GM15510 (cell line): ENCODE results near the gene NUP214.

Source experiments
- POLR2A ChIP-seq: IDR thresholded peaks from 3 replicates; pipeline ENCODE4 v1.6.1; 2011; ENCODE audit warnings: borderline replicate concordance; ENCODE audit not compliant: insufficient read length; ENCODE audit errors: extremely low read depth

Gene NUP214

DNA sequence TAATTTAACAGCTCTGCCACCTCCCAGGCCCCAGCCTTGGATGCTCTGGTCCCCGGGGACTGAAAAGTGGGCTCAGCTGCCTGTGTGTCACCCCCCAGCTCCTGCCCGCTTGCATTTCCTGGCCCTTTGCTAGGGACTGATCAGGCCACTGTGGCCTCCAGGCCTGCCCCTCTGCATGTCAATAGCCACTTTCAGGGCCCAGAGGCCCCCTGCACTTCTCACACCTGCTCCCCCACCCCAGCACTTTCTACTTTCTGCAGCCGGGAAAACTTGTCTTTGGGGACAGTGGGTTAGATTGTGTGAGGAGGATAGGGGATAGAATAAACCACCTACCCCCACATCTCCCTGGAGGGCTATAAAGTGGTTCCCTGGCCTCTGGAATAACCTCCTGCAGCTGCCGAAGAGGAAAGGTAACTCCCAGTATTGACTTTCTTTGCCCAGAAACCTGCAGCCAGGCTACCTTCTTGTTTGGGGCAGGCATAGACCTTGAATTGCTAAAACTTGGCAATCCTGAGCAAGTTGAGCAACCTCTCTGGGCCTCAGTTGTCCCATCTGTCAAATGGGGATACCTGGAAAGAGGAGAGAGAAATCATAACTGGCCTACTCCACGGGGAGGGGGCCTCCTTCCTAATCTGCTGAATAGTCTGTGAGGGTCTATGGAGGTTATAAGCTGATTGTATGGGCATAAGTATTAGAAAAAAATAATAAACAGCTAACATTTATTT is 21.2 kb upstream of the NUP214 start:
- TF ChIP-seq POLR2A: no peak

DNA sequence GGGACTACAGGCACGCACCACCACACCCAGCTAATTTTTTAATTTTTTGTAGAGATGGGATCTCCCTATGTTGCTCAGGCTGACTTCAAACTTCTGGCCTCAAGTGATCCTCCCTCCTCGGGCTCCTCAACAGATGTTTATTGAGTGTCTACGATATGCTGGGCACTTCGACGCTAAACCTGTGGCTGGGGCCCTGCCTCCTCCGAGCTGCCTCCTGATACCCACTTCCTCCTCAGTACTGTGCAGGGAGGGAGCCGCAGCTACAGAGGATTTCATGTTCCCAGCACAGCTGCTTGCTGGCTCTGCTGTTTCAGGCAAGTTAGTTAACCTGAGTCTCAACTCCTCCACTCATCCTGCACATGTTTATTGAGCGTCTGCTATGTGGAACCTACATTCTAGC is 19.4 kb upstream of the NUP214 start:
- TF ChIP-seq POLR2A: no peak

DNA sequence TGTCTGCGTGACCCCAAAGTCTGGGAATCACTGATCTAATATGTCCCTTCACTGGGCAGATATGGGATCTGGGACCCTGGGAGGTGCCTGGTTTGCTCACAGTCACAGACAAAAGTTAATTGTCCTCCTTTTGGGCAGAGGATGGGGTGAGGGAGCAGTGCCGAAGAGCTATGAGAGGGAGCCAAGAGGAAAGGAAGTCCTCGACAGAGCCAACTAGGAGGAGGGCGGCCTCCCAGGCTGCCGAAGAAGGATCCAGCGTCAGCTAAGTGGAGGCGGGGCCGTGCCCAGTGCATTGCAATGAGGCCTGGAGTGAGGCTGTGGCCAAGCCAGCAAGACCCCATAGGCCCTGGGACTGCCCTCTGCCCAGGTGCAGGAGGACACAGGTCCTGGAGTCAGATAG is 17.6 kb upstream of the NUP214 start:
- no peak for TF ChIP-seq POLR2A

DNA sequence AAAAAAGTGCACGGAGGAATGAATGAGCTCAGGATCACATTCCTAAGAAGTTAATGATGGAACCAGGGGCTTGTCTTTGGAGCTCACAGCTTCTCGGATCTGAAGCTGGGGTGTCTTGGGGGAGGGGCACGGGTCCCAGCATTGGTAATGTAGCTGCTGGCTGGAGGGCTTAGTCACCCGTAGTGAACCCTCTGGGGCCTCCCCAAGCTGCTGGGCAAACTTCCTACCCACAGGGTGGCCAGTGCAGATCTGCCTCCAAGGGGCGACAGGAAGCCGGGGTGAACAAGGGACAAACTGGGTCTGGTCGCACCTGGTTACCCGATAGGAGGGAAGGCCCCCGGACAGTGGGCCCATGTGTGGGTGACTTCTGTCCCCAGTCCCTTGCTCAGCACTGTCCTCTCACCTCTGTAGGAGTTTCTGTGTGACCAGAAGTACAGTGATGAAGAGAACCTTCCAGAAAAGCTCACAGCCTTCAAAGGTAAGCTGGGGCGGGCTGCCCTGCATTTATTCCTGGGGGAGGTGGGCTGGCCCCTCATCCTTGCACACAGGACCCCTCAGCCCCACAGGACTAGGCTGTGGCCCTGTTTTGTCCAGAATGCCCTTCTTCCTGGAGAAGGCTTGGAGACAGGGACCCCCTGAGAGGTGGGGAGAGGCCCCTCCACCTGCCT is 14.1 kb upstream of the NUP214 start:
- no peak for TF ChIP-seq POLR2A

DNA sequence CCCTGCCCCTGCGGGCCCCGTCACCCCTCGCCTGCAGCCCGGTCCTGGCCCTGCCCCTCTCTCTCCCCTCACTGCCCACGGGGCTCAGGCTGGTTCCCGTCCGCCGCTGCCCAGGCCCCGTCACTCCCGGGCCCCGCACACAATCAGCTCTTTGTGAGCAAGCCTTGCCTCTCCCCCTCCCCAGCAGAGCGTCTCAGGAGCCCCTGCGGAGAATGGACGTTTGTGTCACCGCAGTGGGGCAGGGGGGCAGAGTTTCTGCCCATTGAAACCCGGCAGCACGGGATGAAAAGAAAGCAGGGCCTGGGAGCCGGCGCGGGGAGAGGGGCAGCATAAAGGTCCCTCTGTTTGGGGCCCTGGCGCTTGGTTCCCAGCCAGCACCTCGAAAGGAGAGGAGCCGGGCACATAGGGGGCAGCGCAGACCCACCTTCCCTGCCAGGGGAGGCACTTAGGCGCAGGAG is 13.5 kb upstream of the NUP214 start:
- no peak for TF ChIP-seq POLR2A

DNA sequence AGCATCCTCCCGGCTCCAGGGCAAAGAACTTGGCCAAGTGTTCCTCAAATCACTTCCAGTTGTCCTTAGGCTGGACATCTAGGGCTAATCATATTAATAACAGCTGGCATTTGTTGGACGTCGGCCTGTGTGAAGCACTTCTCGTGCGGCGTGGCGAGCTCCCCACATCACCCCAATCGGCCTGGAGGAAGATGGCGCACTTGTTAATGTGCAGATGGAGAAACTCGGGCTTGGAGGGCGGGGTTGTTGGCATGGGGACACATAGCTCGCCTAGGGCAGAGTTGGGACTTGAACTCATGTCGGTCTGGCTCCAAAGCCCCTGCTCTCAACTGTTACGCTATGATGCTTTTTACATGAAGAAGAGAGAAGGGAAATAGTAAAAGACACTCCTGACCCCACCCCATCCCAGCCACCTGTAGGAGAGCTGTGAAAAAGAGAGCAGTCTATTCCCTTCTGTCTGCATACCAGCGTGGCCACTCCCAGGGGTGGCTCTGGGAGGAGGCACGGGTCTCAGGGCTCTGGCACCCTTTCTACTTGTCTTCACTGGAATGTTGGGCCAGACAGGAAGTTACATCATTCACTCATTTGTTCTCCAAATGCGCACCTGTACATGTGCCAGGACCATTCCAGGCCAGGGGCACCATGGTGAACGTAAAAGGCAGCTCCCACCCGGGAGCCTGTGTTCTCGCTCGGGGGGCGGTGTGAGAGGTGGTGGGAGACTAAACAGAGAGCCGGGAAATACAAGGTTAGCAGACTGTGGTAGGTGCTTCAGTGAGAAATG is 12.8 kb upstream of the NUP214 start:
- no peak for TF ChIP-seq POLR2A

DNA sequence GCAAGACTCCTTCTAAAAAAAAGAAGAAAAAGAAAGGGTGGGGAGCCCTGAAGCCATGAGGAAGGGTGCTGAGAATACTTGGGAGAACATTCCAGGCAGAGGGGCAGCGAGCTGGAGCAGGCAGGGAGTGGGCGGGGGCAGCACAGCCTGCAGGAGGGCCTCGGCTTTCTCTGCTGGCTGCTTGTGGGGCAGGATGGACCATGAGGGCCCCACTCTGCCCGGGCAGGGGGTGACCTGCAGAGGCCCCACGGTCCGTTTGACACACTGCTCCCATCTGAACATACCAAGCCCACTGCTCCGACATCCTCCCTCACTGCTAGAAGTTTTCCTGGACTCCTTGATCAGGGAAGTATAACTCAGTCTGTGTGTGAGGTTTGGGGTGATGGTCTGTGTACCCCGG is 11.7 kb upstream of the NUP214 start:
- no peak for TF ChIP-seq POLR2A

GRCh38 chr9:131114084-131114535 is 11.3 kb upstream of the NUP214 start:
- no peak for TF ChIP-seq POLR2A

DNA sequence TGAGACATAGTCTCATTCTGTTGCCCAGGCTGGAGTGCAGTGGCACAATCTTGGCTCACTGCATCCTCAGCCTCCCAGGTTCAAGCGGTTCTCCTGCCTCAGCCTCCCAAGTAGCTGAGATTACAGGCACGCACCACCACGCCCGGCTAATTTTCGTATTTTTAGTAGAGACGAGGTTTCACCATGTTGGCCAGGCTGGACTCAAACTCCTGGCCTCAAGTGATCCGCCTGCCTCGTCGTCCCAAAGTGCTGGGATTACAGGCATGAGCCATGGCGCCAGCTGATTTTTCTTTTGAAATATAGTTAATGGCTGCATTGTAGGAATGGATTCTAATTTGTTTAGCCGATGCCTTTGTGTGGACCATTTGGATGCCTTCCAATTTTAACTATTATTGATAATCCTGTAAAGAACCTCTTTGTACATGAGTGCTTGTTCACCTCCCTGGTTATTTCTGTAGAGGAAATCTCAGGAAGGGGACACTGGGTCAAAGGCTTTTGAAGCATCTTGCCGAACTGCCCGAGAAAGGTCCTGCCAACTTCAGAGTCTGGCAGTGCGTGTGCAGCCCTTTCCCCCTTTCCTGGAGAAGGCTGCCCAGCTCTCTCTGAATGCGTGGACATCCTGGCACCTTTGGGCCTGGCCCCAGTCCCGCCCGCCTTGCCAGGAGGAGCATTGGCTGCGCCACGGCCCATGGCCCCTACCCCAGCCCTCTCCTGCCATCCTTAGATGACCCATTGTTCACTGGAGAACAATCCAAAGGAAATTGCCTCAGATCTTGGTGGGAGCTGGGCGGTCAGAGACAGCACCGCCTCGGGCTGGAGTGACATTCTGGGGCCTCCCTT is 8.9 kb upstream of the NUP214 start:
- no peak for TF ChIP-seq POLR2A

DNA sequence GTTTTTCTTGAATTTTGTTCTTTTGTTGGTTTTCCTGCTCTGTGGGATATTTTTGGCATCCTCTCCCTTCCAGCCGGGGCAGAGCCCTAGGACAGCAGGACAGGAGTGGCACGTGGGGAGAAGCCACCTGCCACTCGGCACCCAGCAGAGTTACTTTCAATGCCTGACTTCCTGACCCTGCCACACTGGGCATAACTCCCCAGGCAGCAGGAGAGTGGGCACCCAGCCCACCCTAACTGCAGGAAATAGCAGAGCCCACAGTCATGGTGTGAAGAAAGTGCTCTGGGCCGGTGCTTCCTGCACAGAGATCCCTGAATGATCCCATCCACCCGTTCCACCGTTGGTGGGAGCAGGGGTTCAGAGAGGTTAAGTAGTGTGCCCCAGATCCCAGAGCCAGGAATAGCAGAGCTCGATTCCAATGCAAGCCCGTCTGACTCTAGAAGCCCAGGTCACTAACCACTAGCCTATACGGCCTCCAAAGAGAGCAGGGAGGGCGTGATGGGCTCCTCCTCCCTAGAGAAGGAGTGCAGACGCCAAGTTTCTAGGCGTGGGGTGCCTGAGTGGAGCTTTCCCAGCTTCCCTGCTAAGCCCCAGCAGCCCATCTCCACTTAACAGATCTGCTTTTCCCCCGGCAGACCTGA is 8.1 kb upstream of the NUP214 start:
- no peak for TF ChIP-seq POLR2A

GRCh38 chr9:131117762-131118145 is 7.6 kb upstream of the NUP214 start:
- no peak for TF ChIP-seq POLR2A

- TF ChIP-seq POLR2A: no peak
Observed at GRCh38 chr9:131119600-131119999, 5.8 kb upstream of the NUP214 start.

GRCh38 chr9:131120620-131121228 is 4.7 kb upstream of the NUP214 start:
- no peak for TF ChIP-seq POLR2A

DNA sequence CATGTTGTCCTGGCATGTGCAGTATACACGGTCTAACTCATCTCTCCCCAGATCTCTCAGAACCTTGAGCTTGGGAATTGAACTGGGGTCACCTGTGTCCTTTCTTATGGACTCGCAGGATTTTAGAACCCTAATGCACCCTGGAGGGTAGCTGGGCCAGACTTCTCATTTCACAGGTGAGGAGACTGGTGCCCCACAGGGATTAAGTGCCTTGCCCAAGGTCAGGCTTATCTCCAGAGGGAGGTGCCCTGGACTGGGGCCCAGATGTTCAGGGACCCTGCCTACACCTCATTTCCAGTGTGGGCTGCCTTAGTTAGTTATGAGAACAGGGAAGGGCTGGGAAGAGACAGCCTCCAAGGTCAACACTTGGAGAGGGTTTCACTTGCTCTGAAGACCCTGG is 4.0 kb upstream of the NUP214 start:
- TF ChIP-seq POLR2A: no peak
